ENCODE data around the gene KIRREL2.

DNA sequence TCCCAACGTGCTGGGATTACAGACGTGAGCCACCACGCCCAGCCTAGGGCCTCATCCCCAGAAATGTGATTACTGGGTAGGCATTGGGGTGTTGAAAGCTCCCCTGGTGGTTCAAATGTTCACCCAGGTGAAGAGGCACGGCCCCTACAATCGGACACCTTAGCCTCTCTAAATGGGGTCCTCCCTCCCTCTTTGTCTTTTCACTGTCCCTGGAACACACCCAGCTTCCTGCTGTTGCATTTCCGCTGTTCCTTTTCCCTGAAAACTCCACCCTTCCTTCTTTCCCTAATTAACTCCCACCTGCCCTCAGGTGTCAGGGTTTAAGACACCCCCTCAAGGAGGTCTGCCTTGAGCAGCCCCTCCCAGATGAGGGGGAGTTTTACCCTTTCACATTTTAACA, 40.4 kb upstream of the KIRREL2 start:
- TF ChIP-seq, protein P1, sequence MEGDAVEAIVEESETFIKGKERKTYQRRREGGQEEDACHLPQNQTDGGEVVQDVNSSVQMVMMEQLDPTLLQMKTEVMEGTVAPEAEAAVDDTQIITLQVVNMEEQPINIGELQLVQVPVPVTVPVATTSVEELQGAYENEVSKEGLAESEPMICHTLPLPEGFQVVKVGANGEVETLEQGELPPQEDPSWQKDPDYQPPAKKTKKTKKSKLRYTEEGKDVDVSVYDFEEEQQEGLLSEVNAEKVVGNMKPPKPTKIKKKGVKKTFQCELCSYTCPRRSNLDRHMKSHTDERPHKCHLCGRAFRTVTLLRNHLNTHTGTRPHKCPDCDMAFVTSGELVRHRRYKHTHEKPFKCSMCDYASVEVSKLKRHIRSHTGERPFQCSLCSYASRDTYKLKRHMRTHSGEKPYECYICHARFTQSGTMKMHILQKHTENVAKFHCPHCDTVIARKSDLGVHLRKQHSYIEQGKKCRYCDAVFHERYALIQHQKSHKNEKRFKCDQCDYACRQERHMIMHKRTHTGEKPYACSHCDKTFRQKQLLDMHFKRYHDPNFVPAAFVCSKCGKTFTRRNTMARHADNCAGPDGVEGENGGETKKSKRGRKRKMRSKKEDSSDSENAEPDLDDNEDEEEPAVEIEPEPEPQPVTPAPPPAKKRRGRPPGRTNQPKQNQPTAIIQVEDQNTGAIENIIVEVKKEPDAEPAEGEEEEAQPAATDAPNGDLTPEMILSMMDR (IDR thresholded peaks at IDR 0.05): no peak
- no peak for TF ChIP-seq POLR2A (IDR thresholded peaks at IDR 0.05)

Measured in testis (tissue), 2 donors.